ENCODE results near the gene TTC9. TPM values are rescaled to one million over a fixed set of nuclear protein-coding genes. Genes with fewer than 3 reads are reported as not detected.

Gene TTC9
- total RNA-seq, 1 donor from 2014 or later: 8.6 TPM

DNA sequence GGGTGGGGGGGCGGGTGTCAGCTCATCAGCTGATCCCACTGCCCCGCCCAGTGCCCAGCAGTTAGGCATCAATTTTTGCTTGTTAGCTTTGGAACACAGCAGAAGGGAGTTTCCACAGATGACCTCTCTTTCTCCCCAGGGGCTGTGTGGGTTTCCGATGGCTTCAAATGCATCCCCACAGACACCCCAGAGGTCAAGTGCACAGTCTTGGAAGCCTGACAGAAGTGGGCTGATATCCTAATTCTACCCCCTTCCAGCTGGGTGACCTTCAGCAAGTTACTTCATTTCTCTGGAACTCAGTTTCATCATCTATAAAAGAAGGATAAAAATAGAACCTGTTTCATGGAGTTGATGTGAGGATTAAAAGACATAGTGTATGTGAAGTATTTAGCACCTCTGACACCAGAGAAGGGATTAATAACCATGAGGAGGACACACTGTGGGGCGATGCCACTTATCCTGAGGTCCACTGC, 22.0 kb downstream of the TTC9 start:
- no peak for TF ChIP-seq CTCF (IDR thresholded peaks at IDR 0.05; ENCODE audit: partially characterized antibody, unreplicated experiment)
- H3K27ac Mint-ChIP-seq (ENCODE audit: unreplicated experiment): no peak overlapping the region
- DNase-seq: peak; percentile 43
- H3K36me3 Mint-ChIP-seq (ENCODE audit: unreplicated experiment): no peaks in the 10 kb centered on the region
- H3K27me3 Mint-ChIP-seq (ENCODE audit: unreplicated experiment): peaks cover 4% of the 10 kb centered on the region
- peaks cover 11% of the 10 kb centered on the region for H3K4me1 Mint-ChIP-seq (ENCODE audit: low read depth, unreplicated experiment)
- H3K9me3 Mint-ChIP-seq (ENCODE audit: unreplicated experiment): peaks cover 3% of the 10 kb centered on the region
- no peak overlapping the region for H3K4me3 Mint-ChIP-seq (ENCODE audit: unreplicated experiment)

GRCh38 chr14:70664698-70665447, 23.2 kb downstream of the TTC9 start:
- H3K9me3 Mint-ChIP-seq (ENCODE audit: unreplicated experiment): peaks cover 3% of the 10 kb centered on the region
- no peak for TF ChIP-seq CTCF (IDR thresholded peaks at IDR 0.05; ENCODE audit: partially characterized antibody, unreplicated experiment)
- H3K27ac Mint-ChIP-seq (ENCODE audit: unreplicated experiment): no peak overlapping the region
- no peak for DNase-seq
- peaks cover 4% of the 10 kb centered on the region for H3K27me3 Mint-ChIP-seq (ENCODE audit: unreplicated experiment)
- H3K4me3 Mint-ChIP-seq (ENCODE audit: unreplicated experiment): no peak overlapping the region
- H3K4me1 Mint-ChIP-seq (ENCODE audit: low read depth, unreplicated experiment): peaks cover 11% of the 10 kb centered on the region
- H3K36me3 Mint-ChIP-seq (ENCODE audit: unreplicated experiment): no peaks in the 10 kb centered on the region

- H3K4me3 Mint-ChIP-seq (ENCODE audit: unreplicated experiment): no peak overlapping the region
- H3K27ac Mint-ChIP-seq (ENCODE audit: unreplicated experiment): no peak overlapping the region
- TF ChIP-seq CTCF (IDR thresholded peaks at IDR 0.05; ENCODE audit: partially characterized antibody, unreplicated experiment): no peak
- peaks cover 4% of the 10 kb centered on the region for H3K27me3 Mint-ChIP-seq (ENCODE audit: unreplicated experiment)
- no peaks in the 10 kb centered on the region for H3K36me3 Mint-ChIP-seq (ENCODE audit: unreplicated experiment)
- no peak for DNase-seq
- H3K4me1 Mint-ChIP-seq (ENCODE audit: low read depth, unreplicated experiment): peaks cover 7% of the 10 kb centered on the region
- H3K9me3 Mint-ChIP-seq (ENCODE audit: unreplicated experiment): peaks cover 3% of the 10 kb centered on the region
These were observed 24.0 kb downstream of the TTC9 start for GRCh38 chr14:70665448-70666360.

DNA sequence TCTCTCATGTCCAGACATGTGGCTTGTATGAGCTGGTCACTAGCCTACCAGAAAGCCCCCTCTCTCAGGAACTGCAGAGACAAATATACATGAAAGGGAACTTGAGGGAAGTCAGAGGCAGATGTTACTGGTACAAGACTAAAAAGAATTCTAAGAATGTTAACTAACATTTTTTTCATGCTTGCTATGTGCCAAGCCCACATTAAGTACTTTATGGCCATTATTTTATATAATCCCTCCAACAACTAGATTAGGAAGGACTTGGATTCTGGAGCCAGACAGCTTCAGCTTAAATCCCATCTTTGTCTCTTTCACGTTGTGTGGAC, 24.6 kb downstream of the TTC9 start:
- H3K27ac Mint-ChIP-seq (ENCODE audit: unreplicated experiment): no peak overlapping the region
- H3K4me1 Mint-ChIP-seq (ENCODE audit: low read depth, unreplicated experiment): peaks cover 7% of the 10 kb centered on the region
- peaks cover 4% of the 10 kb centered on the region for H3K27me3 Mint-ChIP-seq (ENCODE audit: unreplicated experiment)
- DNase-seq: no peak
- TF ChIP-seq CTCF (IDR thresholded peaks at IDR 0.05; ENCODE audit: partially characterized antibody, unreplicated experiment): no peak
- H3K4me3 Mint-ChIP-seq (ENCODE audit: unreplicated experiment): no peak overlapping the region
- peaks cover 3% of the 10 kb centered on the region for H3K9me3 Mint-ChIP-seq (ENCODE audit: unreplicated experiment)
- no peaks in the 10 kb centered on the region for H3K36me3 Mint-ChIP-seq (ENCODE audit: unreplicated experiment)
